IMR-90 (cell line): ENCODE data around the gene DHH. TPM values are rescaled to one million over a fixed set of nuclear protein-coding genes. Genes with fewer than 3 reads are reported as not detected.
A peak's percentile ranks its signal among the peaks of the same experiment; 100 is the strongest.

Experiments used
- ATAC-seq: fragments of 200-7000 bp; cut with Tn5 transposase; 2 replicates; pipeline ENCODE4 v1.9.1; 2020; ENCODE audit warnings: low read depth, mild to moderate bottlenecking, moderate library complexity
- BruUV-seq: library from RNA; stranded (reverse); fragments of 400-500 nt; replicated peaks from 2 replicates; lab custom pipeline; 2021; lab: Mats Ljungman, UMichigan
- CTCF ChIA-PET: fragments of 300-600 bp; formaldehyde crosslinking; extraction: SDS; loops from one replicate; lab custom pipeline; 2021; ENCODE audit warnings: antibody characterized with exemption; lab: Yijun Ruan, JAX
- POLR2A ChIA-PET: fragments of 300-600 bp; sonication (Branson Sonifier 250); formaldehyde crosslinking; loops from one replicate; lab custom pipeline; 2022; ENCODE audit warnings: antibody characterized with exemption; ENCODE audit not compliant: unreplicated experiment; lab: Charles Lee
- DNase-seq: peaks from one replicate; pipeline ENCODE4 v3.0.0; 2013
- H2AFZ ChIP-seq: replicated peaks from 2 replicates; pipeline ENCODE3; 2013; ENCODE audit warnings: low read length, mild to moderate bottlenecking; ENCODE audit not compliant: poor library complexity
- H2AK5ac ChIP-seq: 2 replicates; pipeline ENCODE4 v1.6.1; 2013; ENCODE audit warnings: low read depth, low read length, inconsistent platforms
- H2AK9ac ChIP-seq: replicated peaks from 2 replicates; pipeline ENCODE3; 2013; ENCODE audit warnings: mild to moderate bottlenecking, low read depth, low read length, moderate library complexity; ENCODE audit not compliant: poor library complexity
- H2BK120ac ChIP-seq: 2 replicates; pipeline ENCODE4 v1.6.1; 2013; ENCODE audit warnings: low read depth, low read length, inconsistent platforms
- H2BK15ac ChIP-seq: 3 replicates; pipeline ENCODE4 v1.6.1; 2013; ENCODE audit warnings: low read depth, low read length, inconsistent platforms
- H2BK20ac ChIP-seq: 2 replicates; pipeline ENCODE4 v1.6.1; 2013; ENCODE audit warnings: low read depth, mild to moderate bottlenecking, inconsistent platforms, low read length, moderate library complexity
- H2BK5ac ChIP-seq: 2 replicates; pipeline ENCODE4 v1.6.1; 2013; ENCODE audit warnings: mild to moderate bottlenecking, low read depth, low read length, inconsistent platforms; ENCODE audit not compliant: poor library complexity, severe bottlenecking
- H3K14ac ChIP-seq: replicated peaks from 2 replicates; pipeline ENCODE4 v1.6.1; 2013; ENCODE audit warnings: low read depth, low read length, inconsistent platforms
- H3K18ac ChIP-seq: 2 replicates; pipeline ENCODE4 v1.6.1; 2013; ENCODE audit warnings: low read depth, low read length, control low read depth
- H3K23ac ChIP-seq: 2 replicates; pipeline ENCODE4 v1.6.1; 2013; ENCODE audit warnings: low read depth, low read length, inconsistent platforms
- H3K27ac ChIP-seq: 2 replicates; pipeline ENCODE4 v1.5.1; 2013; ENCODE audit warnings: mild to moderate bottlenecking, control low read depth, low read length; ENCODE audit not compliant: insufficient read depth
- H3K27me3 ChIP-seq: 2 replicates; pipeline ENCODE4 v1.6.1; 2013; ENCODE audit warnings: low read length; ENCODE audit not compliant: control insufficient read depth, insufficient read depth
- H3K36me3 ChIP-seq: 2 replicates; pipeline ENCODE4 v1.6.1; 2013; ENCODE audit warnings: low read length, mixed read lengths; ENCODE audit not compliant: control insufficient read depth, insufficient read depth
- H3K4ac ChIP-seq: 2 replicates; pipeline ENCODE4 v1.6.1; 2013; ENCODE audit warnings: low read depth, low read length, inconsistent platforms
- H3K4me1 ChIP-seq: 2 replicates; pipeline ENCODE4 v1.6.1; 2013; ENCODE audit warnings: low read length, mixed read lengths; ENCODE audit not compliant: control insufficient read depth, insufficient read depth
- H3K4me2 ChIP-seq: 2 replicates; pipeline ENCODE4 v1.6.1; 2013; ENCODE audit warnings: low read depth, mild to moderate bottlenecking, control low read depth, low read length, moderate library complexity
- H3K4me3 ChIP-seq: 2 replicates; pipeline ENCODE4 v1.5.1; 2013; ENCODE audit warnings: low read depth, mild to moderate bottlenecking, control low read depth, low read length, moderate library complexity; ENCODE audit not compliant: insufficient read depth
- H3K56ac ChIP-seq: 2 replicates; pipeline ENCODE4 v1.6.1; 2013; ENCODE audit warnings: low read length, inconsistent platforms; ENCODE audit not compliant: insufficient read depth; ENCODE audit errors: extremely low read depth
- H3K79me1 ChIP-seq, 2 experiments: 2 replicates each; pipeline ENCODE4 v1.6.1; 2013; ENCODE audit warnings: low read length in 2 of 2, inconsistent platforms in 1 of 2, low read depth in 1 of 2
- H3K9ac ChIP-seq: 2 replicates; pipeline ENCODE4 v1.6.1; 2013; ENCODE audit warnings: low read depth, low read length, control low read depth
- H3K9me1 ChIP-seq: 2 replicates; pipeline ENCODE4 v1.6.1; 2013; ENCODE audit warnings: low read length, inconsistent platforms; ENCODE audit not compliant: insufficient read depth
- H3K9me3 ChIP-seq: 2 replicates; pipeline ENCODE4 v1.6.1; 2013; ENCODE audit warnings: low read length; ENCODE audit not compliant: control insufficient read depth, insufficient read depth
- H4K20me1 ChIP-seq: 2 replicates; pipeline ENCODE4 v1.6.1; 2013; ENCODE audit warnings: low read length, inconsistent platforms; ENCODE audit not compliant: insufficient read depth
- H4K5ac ChIP-seq: 2 replicates; pipeline ENCODE4 v1.6.1; 2013; ENCODE audit warnings: mild to moderate bottlenecking, low read depth, low read length, control low read depth
- H4K8ac ChIP-seq, 2 experiments: 2 replicates each; pipeline ENCODE4 v1.6.1; 2013; ENCODE audit warnings: low read depth in 2 of 2, low read length in 2 of 2, control low read depth in 1 of 2, inconsistent platforms in 1 of 2
- H4K91ac ChIP-seq: 2 replicates; pipeline ENCODE4 v1.6.1; 2013; ENCODE audit warnings: low read depth, low read length, inconsistent platforms; ENCODE audit not compliant: insufficient read depth
- CHD1 ChIP-seq: IDR thresholded peaks from 2 replicates; pipeline ENCODE4 v1.6.1; 2012; ENCODE audit warnings: low read depth, low read length, improper control_type of control experiment
- MAFK ChIP-seq: IDR thresholded peaks from 2 replicates; pipeline ENCODE4 v1.6.1; 2012; ENCODE audit warnings: low read depth, low read length, improper control_type of control experiment
- MAZ ChIP-seq: IDR thresholded peaks from 2 replicates; pipeline ENCODE4 v1.6.1; 2012; ENCODE audit warnings: low read depth, mild to moderate bottlenecking, low read length, improper control_type of control experiment, moderate library complexity, borderline replicate concordance
- MXI1 ChIP-seq: IDR thresholded peaks from 2 replicates; pipeline ENCODE4 v1.6.1; 2012; ENCODE audit warnings: low read depth, mild to moderate bottlenecking, low read length, moderate library complexity, borderline replicate concordance
- NFE2L2 ChIP-seq: fragments of 150-350 bp; IDR thresholded peaks from 2 replicates; pipeline ENCODE4 v1.6.1; 2016; ENCODE audit warnings: low read depth, mild to moderate bottlenecking, low read length
- RCOR1 ChIP-seq: IDR thresholded peaks from 2 replicates; pipeline ENCODE4 v1.6.1; 2012; ENCODE audit warnings: mild to moderate bottlenecking, low read length, improper control_type of control experiment; ENCODE audit not compliant: insufficient replicate concordance
- WGBS, 2 experiments: methylation state at CpG; one replicate each; pipeline versions ENCODE4 v1.1.5 to v1.1.7; 2013; ENCODE audit warnings: missing lambda C conversion rate in 2 of 2; ENCODE audit not compliant: insufficient read length in 1 of 2; ENCODE audit errors: extremely low coverage in 2 of 2; 5-methylcytosine and 5-hydroxymethylcytosine counted together
- dilution Hi-C: fragments of 300-500 bp; cut with HindIII; formaldehyde crosslinking; loops from one replicate; pipeline ENCODE4 v1.14.3; 2018; ENCODE audit warnings: low sequenced_read_pairs; ENCODE audit not compliant: unreplicated experiment
- in situ Hi-C: fragments of 300-500 bp; cut with MboI; formaldehyde crosslinking; loops from 3 replicates; pipeline ENCODE4 v1.14.3; 2019; ENCODE audit warnings: low sequenced_read_pairs, inconsistent platforms, mixed read lengths
- intact Hi-C: fragments of 100-400 bp; cut with micrococcal nuclease; formaldehyde crosslinking; loops from 2 replicates; pipeline ENCODE4 v1.10.0; 2022
- polyA plus RNA-seq, 3 experiments: library from polyadenylated mRNA; depleted of rRNA; stranded (reverse); fragments of >200 nt; gene quantifications; 2 replicates each; pipeline ENCODE4 v1.2.3, GENCODE V29; 2012; ENCODE audit warnings: low replicate concordance in 1 of 3
- total RNA-seq: library from RNA; depleted of rRNA; stranded (reverse); fragments of >200 nt; gene quantifications from 2 replicates; pipeline ENCODE4 v1.2.3, GENCODE V29; 2012
- TF ChIP-seq, protein P1 (sequence below): conservative IDR thresholded peaks from 2 replicates; pipeline ENCODE4 v1.5.1; 2012; ENCODE audit warnings: mild to moderate bottlenecking, low read depth, low read length, improper control_type of control experiment

Gene DHH
- total and polyA plus RNA-seq, 2 of the 4 experiments (the other 2 are of a cell fraction): under 0.01 to 0.07 TPM

DNA sequence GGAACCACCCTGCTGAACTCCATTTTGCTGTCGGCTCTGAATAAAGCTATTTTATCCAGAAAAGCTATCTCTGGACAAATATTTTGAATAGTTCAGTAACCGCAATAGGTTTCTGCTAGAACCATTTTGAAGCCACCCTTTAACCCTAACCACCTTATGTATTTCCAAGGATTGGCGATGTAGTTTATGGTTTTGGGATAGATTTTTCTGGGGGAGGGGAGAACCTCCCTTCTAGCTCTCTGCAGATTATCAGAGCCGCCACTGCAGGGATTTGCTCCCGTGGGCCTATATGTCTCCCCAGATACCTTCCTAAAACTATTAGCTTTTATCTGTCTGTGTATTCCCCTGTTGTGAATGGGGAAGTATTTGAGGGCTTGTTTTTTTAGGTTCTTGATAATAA is 38.4 kb upstream of the DHH start:
- H2BK5ac ChIP-seq: no peak overlapping the region
- no TSS peak for BruUV-seq
- no peak overlapping the region for H3K4ac ChIP-seq
- no peaks in the 10 kb centered on the region for H3K27me3 ChIP-seq
- no peak overlapping the region; the same call in 1 of the 2 replicates for H3K23ac ChIP-seq
- peaks cover 7% of the 10 kb centered on the region for H3K4me1 ChIP-seq
- peaks cover 26% of the 10 kb centered on the region for H4K20me1 ChIP-seq
- dilution Hi-C loops (no loop called here), intact Hi-C loops (loop anchor here (10.0 kb wide), 1 partner anchor 132 kb away; the partner anchor contains the start of gene TUBA1C), in situ Hi-C loops (loop anchor here (10.0 kb wide), 1 partner anchor 52 kb away; the partner anchor contains the start of gene TUBA1A)
- H3K14ac ChIP-seq: no peak overlapping the region
- H3K9me1 ChIP-seq: no peaks in the 10 kb centered on the region
- no peak overlapping the region for H3K18ac ChIP-seq
- WGBS, 2 experiments: no CpG with 5 or more reads among the region's 5 CpGs
- H3K9ac ChIP-seq: peak overlapping the region; percentile 9; the same call in 1 of the 2 replicates
- no peak overlapping the region for H3K56ac ChIP-seq
- peak overlapping the region; percentile 45 for H3K4me2 ChIP-seq
- 0 out of 2 replicates have a peak overlapping the region, but pooled peaks have one; percentile 23 for H4K5ac ChIP-seq
- no peak overlapping the region for H2AFZ ChIP-seq
- TF ChIP-seq RCOR1 (no peak), MAFK (no peak), MAZ (no peak), NFE2L2 (no peak), CHD1 (no peak), MXI1 (no peak)
- TF ChIP-seq, protein P1, sequence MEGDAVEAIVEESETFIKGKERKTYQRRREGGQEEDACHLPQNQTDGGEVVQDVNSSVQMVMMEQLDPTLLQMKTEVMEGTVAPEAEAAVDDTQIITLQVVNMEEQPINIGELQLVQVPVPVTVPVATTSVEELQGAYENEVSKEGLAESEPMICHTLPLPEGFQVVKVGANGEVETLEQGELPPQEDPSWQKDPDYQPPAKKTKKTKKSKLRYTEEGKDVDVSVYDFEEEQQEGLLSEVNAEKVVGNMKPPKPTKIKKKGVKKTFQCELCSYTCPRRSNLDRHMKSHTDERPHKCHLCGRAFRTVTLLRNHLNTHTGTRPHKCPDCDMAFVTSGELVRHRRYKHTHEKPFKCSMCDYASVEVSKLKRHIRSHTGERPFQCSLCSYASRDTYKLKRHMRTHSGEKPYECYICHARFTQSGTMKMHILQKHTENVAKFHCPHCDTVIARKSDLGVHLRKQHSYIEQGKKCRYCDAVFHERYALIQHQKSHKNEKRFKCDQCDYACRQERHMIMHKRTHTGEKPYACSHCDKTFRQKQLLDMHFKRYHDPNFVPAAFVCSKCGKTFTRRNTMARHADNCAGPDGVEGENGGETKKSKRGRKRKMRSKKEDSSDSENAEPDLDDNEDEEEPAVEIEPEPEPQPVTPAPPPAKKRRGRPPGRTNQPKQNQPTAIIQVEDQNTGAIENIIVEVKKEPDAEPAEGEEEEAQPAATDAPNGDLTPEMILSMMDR: no peak
- no peak overlapping the region for H3K27ac ChIP-seq
- no peak overlapping the region for H2BK15ac ChIP-seq
- H3K9me3 ChIP-seq: no peaks in the 10 kb centered on the region
- no peak overlapping the region for H4K91ac ChIP-seq
- H3K36me3 ChIP-seq: peaks cover 17% of the 10 kb centered on the region
- peaks cover 6 to 38% of the 10 kb centered on the region in 2 experiments for H3K79me1 ChIP-seq
- H2BK120ac ChIP-seq: no peak overlapping the region
- H2BK20ac ChIP-seq: no peak overlapping the region
- no peak overlapping the region for H3K4me3 ChIP-seq
- H2AK5ac ChIP-seq: no peak overlapping the region
- H2AK9ac ChIP-seq: no peak overlapping the region
- DNase-seq: no peak
- no peak for ATAC-seq
- peak overlapping the region in 1 of 2 experiments; percentile 24; a peak in 1 of 4 replicates for H4K8ac ChIP-seq
- CTCF ChIA-PET: interaction anchor here (0.6 to 1.0 kb wide), 4 partner anchors 41 to 102 kb away, joined by 3 to 4 read pairs (median 3); no protein-coding TSS in a partner anchor
- POLR2A ChIA-PET: interaction anchor here (1.2 kb wide), 1 partner anchor 100 kb away, joined by 3 read pairs; no protein-coding TSS in a partner anchor
